ENCODE data around the gene RUNX2. TPM values are rescaled to one million over a fixed set of nuclear protein-coding genes. Genes with fewer than 3 reads are reported as not detected.

The RUNX2 gene
- total RNA-seq, 1 donor from 2014 or later = 1.8 TPM

GRCh38 chr6:45688180-45688579, 360.1 kb downstream of the RUNX2 start:
- DNase-seq (no peak), ATAC-seq (ENCODE audit: low read depth) (no peak)
- no peak for TF ChIP-seq CTCF (IDR thresholded peaks at IDR 0.05)
- no peaks in the 10 kb centered on the region for H3K36me3 Mint-ChIP-seq (ENCODE audit: low read depth)
- intact Hi-C loops (cut with micrococcal nuclease) = loop anchor here (5.0 kb wide), 1 partner anchor 41 kb away; no protein-coding TSS in a partner anchor
- no peak overlapping the region for H3K27ac Mint-ChIP-seq
- peaks cover 25% of the 10 kb centered on the region for H3K4me1 Mint-ChIP-seq
- POLR2A ChIA-PET = no interaction called here
- peaks cover 2% of the 10 kb centered on the region for H3K27me3 Mint-ChIP-seq
- peaks cover 5% of the 10 kb centered on the region for H3K9me3 Mint-ChIP-seq
- CTCF ChIA-PET = no interaction called here
- H3K4me3 Mint-ChIP-seq = no peak overlapping the region

GRCh38 chr6:45689926-45690615, 361.9 kb downstream of the RUNX2 start:
- H3K27me3 Mint-ChIP-seq = peaks cover 2% of the 10 kb centered on the region
- ChIA-PET POLR2A (no interaction called here), CTCF (no interaction called here)
- DNase-seq (no peak), ATAC-seq (ENCODE audit: low read depth) (no peak)
- H3K36me3 Mint-ChIP-seq (ENCODE audit: low read depth) = no peaks in the 10 kb centered on the region
- TF ChIP-seq CTCF (IDR thresholded peaks at IDR 0.05) = no peak
- H3K4me3 Mint-ChIP-seq = no peak overlapping the region
- intact Hi-C loops (cut with micrococcal nuclease) = loop anchor here (5.0 kb wide), 1 partner anchor 43 kb away; no protein-coding TSS in a partner anchor
- H3K4me1 Mint-ChIP-seq = peaks cover 23% of the 10 kb centered on the region
- H3K27ac Mint-ChIP-seq = no peak overlapping the region
- no peaks in the 10 kb centered on the region for H3K9me3 Mint-ChIP-seq

GRCh38 chr6:45690846-45691245, 362.7 kb downstream of the RUNX2 start:
- TF ChIP-seq CTCF (IDR thresholded peaks at IDR 0.05) = no peak
- H3K27ac Mint-ChIP-seq = no peak overlapping the region
- intact Hi-C loops (cut with micrococcal nuclease) = no loop called here
- peaks cover 23% of the 10 kb centered on the region for H3K4me1 Mint-ChIP-seq
- peaks cover 2% of the 10 kb centered on the region for H3K27me3 Mint-ChIP-seq
- no peak for DNase-seq
- ChIA-PET POLR2A (no interaction called here), CTCF (no interaction called here)
- no peak for ATAC-seq (ENCODE audit: low read depth)
- H3K9me3 Mint-ChIP-seq = no peaks in the 10 kb centered on the region
- H3K36me3 Mint-ChIP-seq (ENCODE audit: low read depth) = no peaks in the 10 kb centered on the region
- no peak overlapping the region for H3K4me3 Mint-ChIP-seq

- no peaks in the 10 kb centered on the region for H3K36me3 Mint-ChIP-seq (ENCODE audit: low read depth)
- DNase-seq (no peak), ATAC-seq (ENCODE audit: low read depth) (no peak)
- TF ChIP-seq CTCF (IDR thresholded peaks at IDR 0.05) = no peak
- H3K9me3 Mint-ChIP-seq = no peaks in the 10 kb centered on the region
- H3K4me3 Mint-ChIP-seq = no peak overlapping the region
- ChIA-PET CTCF (no interaction called here), POLR2A (no interaction called here)
- intact Hi-C loops (cut with micrococcal nuclease) = no loop called here
- peaks cover 2% of the 10 kb centered on the region for H3K27me3 Mint-ChIP-seq
- H3K27ac Mint-ChIP-seq = no peak overlapping the region
- peaks cover 20% of the 10 kb centered on the region for H3K4me1 Mint-ChIP-seq
Measured at GRCh38 chr6:45691426-45691825, 363.3 kb downstream of the RUNX2 start.

- Mint-ChIP-seq H3K4me3 (no peak overlapping the region), H3K27me3 (peaks cover 2% of the 10 kb centered on the region), H3K27ac (no peak overlapping the region), H3K4me1 (peaks cover 19% of the 10 kb centered on the region), H3K9me3 (no peaks in the 10 kb centered on the region), H3K36me3 (ENCODE audit: low read depth) (no peaks in the 10 kb centered on the region)
- POLR2A ChIA-PET = no interaction called here
- TF ChIP-seq CTCF (IDR thresholded peaks at IDR 0.05) = no peak
- DNase-seq (no peak), ATAC-seq (ENCODE audit: low read depth) (no peak)
- intact Hi-C loops (cut with micrococcal nuclease) = no loop called here
- CTCF ChIA-PET = no interaction called here
Measured at GRCh38 chr6:45692021-45692420, 363.9 kb downstream of the RUNX2 start.
